Common myeloid progenitor, CD34-positive (primary cell): Measurements from ENCODE around the gene PRR19.

Source experiments
- CTCF ChIA-PET: fragments of 350-600 bp; sonication (Branson Sonifier 250); formaldehyde crosslinking; loops from one replicate; lab custom pipeline; 2021; ENCODE audit warnings: antibody characterized with exemption; lab: Charles Lee
- POLR2A ChIA-PET: fragments of 350-600 bp; sonication (Branson Sonifier 250); formaldehyde crosslinking; loops from one replicate; lab custom pipeline; 2021; ENCODE audit warnings: antibody characterized with exemption; lab: Charles Lee
- DNase-seq, 3 donors: peaks; one replicate each; pipeline versions ENCODE4 v3.0.0 to v3.0.0-alpha.2; 2013
- H3K27ac ChIP-seq, 2 experiments: 1 replicate in 1 of 2; 2 replicates in 1 of 2; pipeline ENCODE4 v1.7.0; 2013; ENCODE audit warnings: inconsistent platforms in 2 of 2, low read length in 2 of 2, mild to moderate bottlenecking in 2 of 2, low read depth in 1 of 2, moderate library complexity in 1 of 2; ENCODE audit not compliant: severe bottlenecking in 2 of 2, insufficient read depth in 1 of 2, poor library complexity in 1 of 2
- H3K27me3 ChIP-seq, 5 experiments: replicated peaks in 2 of 5; 1 replicate in 3 of 5; 2 replicates in 2 of 5; pipeline versions ENCODE4 v1.6.1 to v1.7.0; 2013; ENCODE audit warnings: low read length in 4 of 5, mild to moderate bottlenecking in 2 of 5, moderate library complexity in 2 of 5, inconsistent platforms in 1 of 5; ENCODE audit not compliant: insufficient read depth in 5 of 5, control insufficient read depth in 4 of 5
- H3K36me3 ChIP-seq, 4 experiments: 1 replicate in 2 of 4; 2 replicates in 2 of 4; pipeline versions ENCODE4 v1.6.1 to v1.7.0; 2013; ENCODE audit warnings: low read length in 3 of 4, control low read depth in 1 of 4, mild to moderate bottlenecking in 1 of 4; ENCODE audit not compliant: control insufficient read depth in 4 of 4, insufficient read depth in 4 of 4
- H3K4me1 ChIP-seq, 4 experiments: 1 replicate in 3 of 4; 2 replicates in 1 of 4; pipeline versions ENCODE4 v1.6.1 to v1.7.1; 2013; ENCODE audit warnings: low read length in 3 of 4, mild to moderate bottlenecking in 3 of 4, control low read depth in 1 of 4, inconsistent platforms in 1 of 4, moderate library complexity in 1 of 4; ENCODE audit not compliant: control insufficient read depth in 4 of 4, insufficient read depth in 4 of 4; ENCODE audit errors: control extremely low read depth in 1 of 4
- H3K4me3 ChIP-seq, 7 experiments: 1 replicate in 4 of 7; 2 replicates in 3 of 7; pipeline versions ENCODE4 v1.5.1 to v1.7.0; 2013; ENCODE audit warnings: mild to moderate bottlenecking in 7 of 7, low read length in 6 of 7, moderate library complexity in 6 of 7, inconsistent platforms in 2 of 7, low read depth in 2 of 7, control low read depth in 1 of 7; ENCODE audit not compliant: insufficient read depth in 4 of 7, control insufficient read depth in 1 of 7; ENCODE audit errors: extremely low read depth in 1 of 7
- H3K9me3 ChIP-seq, 5 experiments: 1 replicate in 4 of 5; 2 replicates in 1 of 5; pipeline versions ENCODE4 v1.6.1 to v1.7.1; 2013; ENCODE audit warnings: low read length in 4 of 5, mild to moderate bottlenecking in 2 of 5, inconsistent platforms in 1 of 5, low read depth in 1 of 5, moderate library complexity in 1 of 5; ENCODE audit not compliant: control insufficient read depth in 4 of 5, insufficient read depth in 2 of 5; ENCODE audit errors: control extremely low read depth in 1 of 5
- WGBS: methylation state at CpG from one replicate; pipeline ENCODE4 v1.1.5; 2013; ENCODE audit not compliant: insufficient coverage; 5-methylcytosine and 5-hydroxymethylcytosine counted together

PRR19 gene

DNA sequence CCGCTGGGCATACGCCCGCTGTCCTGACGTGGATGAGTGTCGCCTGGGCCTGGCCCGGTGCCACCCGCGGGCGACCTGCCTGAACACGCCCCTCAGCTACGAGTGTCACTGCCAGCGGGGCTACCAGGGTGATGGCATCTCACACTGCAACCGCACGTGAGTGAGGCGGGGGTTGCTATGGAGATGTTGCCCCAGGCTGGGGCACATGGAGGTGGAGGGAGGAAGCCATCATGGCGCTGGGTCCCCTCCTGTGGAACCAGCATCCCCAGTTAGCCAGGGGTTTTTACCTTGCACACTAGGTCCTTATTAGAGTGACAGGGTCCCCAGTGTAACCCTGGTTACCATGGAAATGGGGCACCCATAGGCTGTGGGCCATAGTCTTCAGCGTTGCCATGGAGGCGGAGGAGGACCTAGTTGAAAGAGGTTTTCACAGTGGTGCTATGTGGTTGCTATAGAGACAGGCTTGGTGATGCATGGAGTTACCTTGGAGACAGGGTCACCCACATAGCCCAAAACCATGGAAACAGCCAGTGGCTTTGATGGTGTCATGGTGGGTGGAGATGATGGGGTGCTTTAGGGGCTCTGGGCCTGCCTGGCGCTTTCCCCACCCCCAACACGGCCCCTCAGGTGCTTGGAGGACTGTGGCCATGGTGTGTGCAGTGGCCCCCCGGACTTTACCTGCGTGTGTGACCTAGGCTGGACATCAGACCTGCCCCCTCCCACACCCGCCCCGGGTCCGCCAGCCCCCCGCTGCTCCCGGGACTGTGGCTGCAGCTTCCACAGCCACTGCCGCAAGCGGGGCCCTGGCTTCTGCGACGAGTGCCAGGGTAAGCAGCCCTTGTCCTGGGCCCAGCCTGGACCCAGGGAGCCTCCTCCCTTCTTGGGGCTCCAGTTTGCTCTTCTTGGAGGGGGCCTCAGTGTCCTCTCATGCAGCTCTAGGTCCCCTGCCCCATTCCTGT is 50.6 kb downstream of the PRR19 start:
- CTCF ChIA-PET: no interaction called here
- Histone ChIP-seq H3K9me3 (no peaks in the 10 kb centered on the region), H3K27me3 (no peaks in the 10 kb centered on the region), H3K36me3 (peaks cover 6 to 62% (median 36%) of the 10 kb centered on the region in 4 experiments), H3K4me3 (no peak overlapping the region), H3K27ac (no peak overlapping the region), H3K4me1 (no peaks in the 10 kb centered on the region)
- peak in 2 of 3 donors; percentile 13 to 35 for DNase-seq
- WGBS: 98% methylated on average over 24 of the region's 31 CpGs
- POLR2A ChIA-PET: no interaction called here

DNA sequence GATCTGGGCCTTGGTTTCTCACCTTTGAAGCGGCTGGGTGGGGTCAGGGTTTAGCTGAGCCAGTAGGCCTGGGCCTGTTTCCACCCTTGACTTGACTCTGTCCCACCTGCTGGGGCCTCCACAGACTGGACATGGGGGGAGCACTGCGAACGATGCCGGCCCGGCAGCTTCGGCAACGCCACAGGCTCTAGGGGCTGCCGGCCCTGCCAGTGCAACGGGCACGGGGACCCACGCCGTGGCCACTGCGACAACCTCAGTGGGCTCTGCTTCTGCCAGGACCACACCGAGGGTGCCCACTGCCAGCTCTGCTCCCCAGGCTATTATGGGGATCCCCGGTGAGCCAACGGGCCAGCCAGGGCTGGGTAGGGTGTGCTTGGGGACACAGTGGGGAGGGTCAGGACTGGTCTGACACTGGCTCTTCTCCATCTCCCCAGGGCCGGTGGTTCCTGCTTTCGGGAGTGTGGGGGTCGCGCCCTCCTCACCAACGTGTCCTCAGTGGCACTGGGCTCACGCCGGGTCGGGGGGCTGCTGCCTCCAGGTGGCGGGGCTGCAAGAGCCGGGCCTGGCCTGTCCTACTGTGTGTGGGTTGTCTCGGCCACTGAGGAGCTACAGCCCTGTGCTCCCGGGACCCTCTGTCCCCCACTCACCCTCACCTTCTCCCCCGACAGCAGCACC is 51.5 kb downstream of the PRR19 start:
- no peaks in the 10 kb centered on the region for H3K27me3 ChIP-seq
- ChIA-PET CTCF (interaction anchor here (1.0 kb wide), 1 partner anchor 10 kb away, joined by 3 read pairs; no protein-coding TSS in a partner anchor), POLR2A (no interaction called here)
- H3K9me3 ChIP-seq: no peaks in the 10 kb centered on the region
- H3K36me3 ChIP-seq: peaks cover 6 to 64% (median 38%) of the 10 kb centered on the region in 4 experiments
- no peak overlapping the region for H3K27ac ChIP-seq
- DNase-seq: no peak
- H3K4me1 ChIP-seq: no peaks in the 10 kb centered on the region
- WGBS: over 99% methylated on average over 19 of the region's 29 CpGs
- H3K4me3 ChIP-seq: no peak overlapping the region

DNA sequence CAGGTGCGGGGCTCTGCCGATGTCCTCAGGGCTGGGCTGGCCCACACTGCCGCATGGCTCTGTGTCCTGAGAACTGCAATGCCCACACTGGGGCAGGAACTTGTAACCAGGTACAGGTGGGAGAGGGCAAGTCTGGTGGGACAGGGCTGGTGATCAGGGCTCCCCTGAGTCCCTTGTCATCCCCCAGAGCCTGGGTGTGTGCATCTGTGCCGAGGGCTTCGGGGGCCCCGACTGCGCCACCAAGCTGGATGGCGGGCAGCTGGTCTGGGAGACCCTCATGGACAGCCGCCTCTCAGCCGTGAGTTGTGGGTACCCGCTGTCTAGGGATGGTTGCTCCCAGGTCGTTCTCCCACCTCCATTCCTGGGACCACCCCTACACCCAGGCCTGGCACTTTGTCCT is 54.0 kb downstream of the PRR19 start:
- no peaks in the 10 kb centered on the region for H3K9me3 ChIP-seq
- no peak for DNase-seq
- H3K36me3 ChIP-seq: peaks cover 3 to 69% (median 41%) of the 10 kb centered on the region in 4 experiments
- no peak overlapping the region for H3K27ac ChIP-seq
- ChIA-PET POLR2A (no interaction called here), CTCF (no interaction called here)
- no peaks in the 10 kb centered on the region for H3K4me1 ChIP-seq
- no peak overlapping the region for H3K4me3 ChIP-seq
- H3K27me3 ChIP-seq: no peaks in the 10 kb centered on the region
- WGBS: 95% methylated on average over 11 of the region's 12 CpGs

DNA sequence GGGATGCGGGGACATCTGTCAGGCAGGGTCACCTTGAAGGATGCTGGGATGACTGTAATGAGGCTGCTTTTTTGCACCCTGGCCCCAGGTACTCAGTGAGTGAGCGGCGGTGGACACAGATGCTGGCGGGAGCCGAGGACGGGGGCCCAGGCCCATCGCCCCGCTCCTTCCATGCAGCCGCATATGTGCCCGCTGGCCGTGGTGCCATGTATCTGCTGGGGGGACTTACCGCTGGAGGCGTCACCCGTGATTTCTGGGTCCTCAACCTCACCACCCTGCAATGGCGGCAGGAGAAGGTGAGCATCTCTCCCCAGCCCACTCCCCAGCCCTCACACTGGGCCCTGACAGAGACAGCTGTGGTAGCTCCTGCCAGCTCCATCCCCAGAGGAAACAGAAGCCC is 54.8 kb downstream of the PRR19 start:
- Histone ChIP-seq H3K4me1 (no peaks in the 10 kb centered on the region), H3K36me3 (peaks cover 3 to 69% (median 39%) of the 10 kb centered on the region in 4 experiments), H3K4me3 (no peak overlapping the region), H3K27me3 (no peaks in the 10 kb centered on the region), H3K27ac (no peak overlapping the region), H3K9me3 (no peaks in the 10 kb centered on the region)
- ChIA-PET POLR2A (no interaction called here), CTCF (no interaction called here)
- no peak for DNase-seq
- WGBS: 97% methylated on average over 15 of the region's 15 CpGs

DNA sequence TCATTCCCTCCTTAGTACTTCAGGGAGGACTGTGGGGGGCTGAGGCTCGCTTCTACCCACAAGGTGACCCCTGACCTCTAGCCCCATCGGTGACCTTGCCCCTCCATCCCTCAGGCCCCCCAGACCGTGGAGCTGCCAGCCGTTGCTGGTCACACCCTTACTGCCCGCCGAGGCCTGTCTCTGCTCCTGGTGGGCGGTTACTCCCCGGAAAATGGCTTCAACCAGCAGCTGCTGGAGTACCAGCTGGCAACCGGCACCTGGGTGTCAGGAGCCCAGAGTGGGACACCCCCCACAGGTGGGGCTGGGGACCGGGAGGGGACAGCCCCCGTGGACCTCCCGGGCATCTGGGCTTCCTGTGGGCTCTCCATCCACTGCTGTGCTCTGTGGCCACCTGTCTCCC is 55.4 kb downstream of the PRR19 start:
- ChIA-PET CTCF (interaction anchor here (0.9 kb wide), 1 partner anchor 11 kb away, joined by 5 read pairs; no protein-coding TSS in a partner anchor), POLR2A (no interaction called here)
- no peak for DNase-seq
- WGBS: 96% methylated on average over 5 of the region's 12 CpGs
- peaks cover 3 to 65% (median 41%) of the 10 kb centered on the region in 4 experiments for H3K36me3 ChIP-seq
- H3K9me3 ChIP-seq: no peaks in the 10 kb centered on the region
- H3K27ac ChIP-seq: no peak overlapping the region
- H3K4me3 ChIP-seq: no peak overlapping the region
- H3K27me3 ChIP-seq: no peaks in the 10 kb centered on the region
- no peaks in the 10 kb centered on the region for H3K4me1 ChIP-seq
